Natural killer cell treated with Interleukin-12 subunit alpha and Interleukin-12 subunit beta and Interleukin-15 and Interleukin-18, amount 100 ng/mL, for 72 hours (primary cell): ENCODE measurements around the gene JPH2. TPM values are rescaled to one million over a fixed set of nuclear protein-coding genes. Genes with fewer than 3 reads are reported as not detected.
A peak's percentile ranks its signal among the peaks of the same experiment; 100 is the strongest.

ENCODE experiments used
- ATAC-seq, 2 donors: fragments of 150-1000 bp; cut with Tn5 transposase in 1 of 2; sonication (Bioruptor Pico), chemical (Tn5 transposase) in 1 of 2; 2 replicates each; pipeline ENCODE4 v1.10.0; 2021
- DNase-seq: peaks from one replicate; pipeline ENCODE4 v3.0.0; 2022; ENCODE audit warnings: low spot score
- H3K27ac Mint-ChIP-seq, 2 donors: 1 replicate in 1 of 2; 2 replicates in 1 of 2; pipeline ENCODE4 v1.8.0; 2022; ENCODE audit warnings: mixed read lengths in 2 of 2, mild to moderate bottlenecking in 1 of 2, moderate library complexity in 1 of 2
- H3K27me3 Mint-ChIP-seq, 2 donors: 1 replicate in 1 of 2; 2 replicates in 1 of 2; pipeline ENCODE4 v1.8.0; 2022; ENCODE audit warnings: mixed read lengths in 2 of 2
- H3K36me3 Mint-ChIP-seq: one replicate; pipeline ENCODE4 v1.8.0; 2022; ENCODE audit warnings: mixed read lengths
- H3K4me1 Mint-ChIP-seq, 2 donors: 1 replicate in 1 of 2; 2 replicates in 1 of 2; pipeline ENCODE4 v1.8.0; 2022; ENCODE audit warnings: low read depth in 2 of 2, mixed read lengths in 2 of 2, mild to moderate bottlenecking in 1 of 2
- H3K4me3 Mint-ChIP-seq: one replicate; pipeline ENCODE4 v1.8.0; 2022; ENCODE audit warnings: mixed read lengths
- H3K9me3 Mint-ChIP-seq: 2 replicates; pipeline ENCODE4 v1.8.0; 2022; ENCODE audit warnings: mixed read lengths
- total RNA-seq, 2 donors: library from RNA; stranded (reverse); gene quantifications; one replicate each; pipeline ENCODE4 v1.2.3, GENCODE V29; 2022

The JPH2 gene
- total RNA-seq, 2 donors from 2014 or later = 1.0 to 2.0 TPM

GRCh38 chr20:44069203-44070011 is 117.6 kb downstream of the JPH2 start:
- DNase-seq (peak; percentile 82), ATAC-seq (peak; percentile 84 to 85)
- Mint-ChIP-seq H3K4me3 (peak overlapping the region; percentile 76), H3K4me1 (peaks cover 22 to 34% of the 10 kb centered on the region in 2 donors), H3K27ac (peak overlapping the region; percentile 90 to 99), H3K9me3 (no peaks in the 10 kb centered on the region), H3K36me3 (no peaks in the 10 kb centered on the region), H3K27me3 (peaks cover under 1 to 5% of the 10 kb centered on the region in 2 donors)

GRCh38 chr20:44068316-44069201 is 118.4 kb downstream of the JPH2 start:
- peak; percentile 44 to 64 for ATAC-seq
- no peak for DNase-seq
- H3K4me1 Mint-ChIP-seq = peaks cover 22 to 30% of the 10 kb centered on the region in 2 donors
- H3K27ac Mint-ChIP-seq = peak overlapping the region; percentile 90 to 99
- H3K4me3 Mint-ChIP-seq = peak overlapping the region; percentile 76
- no peaks in the 10 kb centered on the region for H3K9me3 Mint-ChIP-seq
- peaks cover 0 to 3% of the 10 kb centered on the region in 2 donors for H3K27me3 Mint-ChIP-seq
- no peaks in the 10 kb centered on the region for H3K36me3 Mint-ChIP-seq

DNA sequence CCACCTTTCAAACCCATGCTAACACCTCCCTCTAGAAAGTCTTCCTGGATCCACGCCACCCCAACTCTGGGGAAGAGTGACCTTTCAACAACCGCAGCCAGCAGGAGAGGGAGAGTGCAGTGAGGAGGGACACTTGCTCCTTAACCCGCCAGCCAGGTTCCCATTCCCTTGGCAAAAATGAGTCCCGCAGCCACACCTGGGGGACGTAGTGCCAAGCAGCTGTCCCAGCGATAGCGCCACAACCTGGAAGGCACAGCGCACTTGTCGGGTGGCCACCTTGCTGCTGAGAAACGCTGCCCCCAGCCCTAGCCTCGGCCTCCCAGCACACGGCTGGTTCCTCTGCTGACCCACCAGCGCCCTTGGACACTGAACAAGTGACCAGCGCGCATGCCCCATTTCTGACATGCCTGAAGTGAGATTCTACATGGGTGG is 119.3 kb downstream of the JPH2 start:
- H3K27ac Mint-ChIP-seq = peak overlapping the region; percentile 90 to 99
- no peaks in the 10 kb centered on the region for H3K9me3 Mint-ChIP-seq
- H3K4me1 Mint-ChIP-seq = peaks cover 22 to 28% of the 10 kb centered on the region in 2 donors
- peaks cover 0 to 4% of the 10 kb centered on the region in 2 donors for H3K27me3 Mint-ChIP-seq
- H3K36me3 Mint-ChIP-seq = no peaks in the 10 kb centered on the region
- DNase-seq (no peak), ATAC-seq (no peak)
- no peak overlapping the region for H3K4me3 Mint-ChIP-seq

GRCh38 chr20:44066645-44067606 is 120.1 kb downstream of the JPH2 start:
- peak overlapping the region in 1 of 2 donors; percentile 90 for H3K27ac Mint-ChIP-seq
- H3K36me3 Mint-ChIP-seq = no peaks in the 10 kb centered on the region

GRCh38 chr20:44065401-44066340 is 121.3 kb downstream of the JPH2 start:
- no peaks in the 10 kb centered on the region for H3K36me3 Mint-ChIP-seq
- H3K4me1 Mint-ChIP-seq = peaks cover 20 to 32% of the 10 kb centered on the region in 2 donors
- no peak for DNase-seq
- peaks cover 4% of the 10 kb centered on the region for H3K9me3 Mint-ChIP-seq
- no peak for ATAC-seq
- H3K4me3 Mint-ChIP-seq = no peak overlapping the region
- H3K27ac Mint-ChIP-seq = no peak overlapping the region
- peaks cover 14% of the 10 kb centered on the region in 2 donors for H3K27me3 Mint-ChIP-seq

More at GRCh38 chr20:44066645-44067606, 120.1 kb downstream of the JPH2 start:
- Mint-ChIP-seq H3K27me3 (peaks cover 2 to 7% of the 10 kb centered on the region in 2 donors), H3K9me3 (no peaks in the 10 kb centered on the region), H3K4me3 (no peak overlapping the region), H3K4me1 (peaks cover 22 to 27% of the 10 kb centered on the region in 2 donors)
- ATAC-seq (no peak), DNase-seq (no peak)

DNA sequence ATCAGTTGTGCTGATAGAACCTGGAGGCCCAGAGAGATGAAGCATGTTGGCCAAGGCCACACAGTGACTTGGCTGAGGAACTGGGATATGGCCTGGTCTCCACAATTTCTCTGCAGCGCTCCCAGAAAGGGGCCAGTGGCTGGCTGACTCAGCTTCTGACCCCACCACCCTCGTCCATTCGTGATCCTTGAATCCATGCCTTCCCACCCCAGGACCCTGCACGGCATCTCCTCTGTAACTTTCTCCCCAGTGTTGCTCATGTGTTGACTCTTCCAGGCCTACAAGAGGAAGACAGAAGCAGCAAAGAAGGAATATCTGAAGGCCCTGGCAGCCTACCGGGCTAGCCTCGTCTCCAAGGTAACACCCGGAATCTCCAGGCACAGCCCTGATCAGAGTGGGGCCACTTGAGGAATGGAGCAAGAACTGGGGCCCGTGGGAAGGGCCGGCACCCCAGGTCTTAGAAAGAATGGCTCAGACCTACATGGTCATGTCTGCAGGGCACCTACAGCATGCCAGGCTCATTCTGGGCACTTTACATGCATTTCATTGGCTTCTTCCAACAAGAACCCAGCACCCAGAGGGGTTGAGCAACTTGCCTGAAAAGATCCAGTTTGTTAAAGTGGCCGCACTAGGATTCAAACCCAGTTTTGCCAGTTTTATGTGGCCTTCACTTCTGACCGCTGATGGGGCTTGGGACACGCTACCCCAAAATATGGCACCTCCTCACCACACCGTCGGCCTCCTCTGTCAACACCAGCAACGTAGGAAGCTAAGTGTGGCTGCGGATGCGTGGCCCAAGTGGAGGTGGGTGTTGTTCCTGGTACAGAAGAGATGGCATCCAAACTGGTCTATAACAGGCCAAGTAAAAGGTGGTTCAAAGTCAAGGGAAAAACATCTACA is 122.2 kb downstream of the JPH2 start:
- no peak overlapping the region for H3K27ac Mint-ChIP-seq
- no peak overlapping the region for H3K4me3 Mint-ChIP-seq
- no peaks in the 10 kb centered on the region for H3K36me3 Mint-ChIP-seq
- H3K4me1 Mint-ChIP-seq = peaks cover 13 to 26% of the 10 kb centered on the region in 2 donors
- peaks cover 4% of the 10 kb centered on the region for H3K9me3 Mint-ChIP-seq
- peaks cover 16 to 18% of the 10 kb centered on the region in 2 donors for H3K27me3 Mint-ChIP-seq
- no peak for ATAC-seq
- no peak for DNase-seq

Other genes starting within 250 kb of the JPH2 start
- 10 to 100 TPM; 21.9 to 27.0 TPM for gene OSER1, start 23.6 kb upstream of the JPH2 start, total RNA-seq
- not detected for gene GDAP1L1, start 60.1 kb upstream of the JPH2 start, total RNA-seq
- gene FITM2, start 124.0 kb upstream of the JPH2 start, total RNA-seq = 1 to 10 TPM; 2.7 to 4.5 TPM
- not detected for gene R3HDML, start 149.9 kb upstream of the JPH2 start, total RNA-seq
- gene HNF4A, start 168.5 kb upstream of the JPH2 start, total RNA-seq = not detected